ENCODE results near the gene GRB10.

The GRB10 gene

GRCh38 chr7:50596484-50596883, 186.2 kb downstream of the GRB10 start:
- FAIRE-seq (no peak), DNase-seq (ENCODE audit: insufficient read length, low spot score) (no peak)
- no peak for TF ChIP-seq CTCF (IDR thresholded peaks at IDR 0.05; ENCODE audit: insufficient read depth, missing control alignments)

GRCh38 chr7:50595491-50596102, 187.1 kb downstream of the GRB10 start:
- FAIRE-seq: no peak
- peak; percentile 39 for TF ChIP-seq CTCF (IDR thresholded peaks at IDR 0.05; ENCODE audit: insufficient read depth, missing control alignments)
- DNase-seq (ENCODE audit: insufficient read length, low spot score): no peak

- TF ChIP-seq CTCF (IDR thresholded peaks at IDR 0.05; ENCODE audit: insufficient read depth, missing control alignments): no peak
- DNase-seq (ENCODE audit: insufficient read length, low spot score): no peak
- no peak for FAIRE-seq
Measured at GRCh38 chr7:50594734-50595485, 187.8 kb downstream of the GRB10 start.

GRCh38 chr7:50594136-50594535, 188.6 kb downstream of the GRB10 start:
- FAIRE-seq (no peak), DNase-seq (ENCODE audit: insufficient read length, low spot score) (no peak)
- TF ChIP-seq CTCF (IDR thresholded peaks at IDR 0.05; ENCODE audit: insufficient read depth, missing control alignments): no peak

GRCh38 chr7:50592940-50593339, 189.8 kb downstream of the GRB10 start:
- DNase-seq (ENCODE audit: insufficient read length, low spot score) (no peak), FAIRE-seq (no peak)
- TF ChIP-seq CTCF (IDR thresholded peaks at IDR 0.05; ENCODE audit: insufficient read depth, missing control alignments): no peak

GRCh38 chr7:50591480-50592438, 190.9 kb downstream of the GRB10 start:
- peak; percentile 77 for DNase-seq (ENCODE audit: insufficient read length, low spot score)
- peak; percentile 88 for FAIRE-seq
- no peak for TF ChIP-seq CTCF (IDR thresholded peaks at IDR 0.05; ENCODE audit: insufficient read depth, missing control alignments)

Measured in D721Med (cell line).